PC-3 (cell line): Measurements from ENCODE around the gene DRC3. TPM values are rescaled to one million over a fixed set of nuclear protein-coding genes. Genes with fewer than 3 reads are reported as not detected.

Source experiments
- ATAC-seq: fragments of 200-7000 bp; cut with Tn5 transposase; 2 replicates; pipeline ENCODE4 v1.9.1; 2020; ENCODE audit warnings: mild to moderate bottlenecking, moderate library complexity
- BruUV-seq: library from RNA; stranded (reverse); fragments of 400-500 nt; replicated peaks from 2 replicates; lab custom pipeline; 2021; lab: Mats Ljungman, UMichigan
- CTCF ChIA-PET: fragments of 300-600 bp; sonication (Branson Sonifier 250); formaldehyde crosslinking; loops from one replicate; lab custom pipeline; 2022; ENCODE audit warnings: antibody characterized with exemption; lab: Charles Lee
- POLR2A ChIA-PET: fragments of 300-600 bp; sonication (Branson Sonifier 250); formaldehyde crosslinking; loops from one replicate; lab custom pipeline; 2022; ENCODE audit warnings: antibody characterized with exemption; ENCODE audit not compliant: unreplicated experiment; lab: Charles Lee
- DNase-seq: peaks from one replicate; pipeline ENCODE4 v3.0.0-alpha.2; 2015
- H2AFZ ChIP-seq: fragments of 300-600 bp; sonication (generic); 2 replicates; pipeline ENCODE4 v1.6.0; 2016; ENCODE audit warnings: antibody characterized with exemption, low read length
- H3F3A ChIP-seq: fragments of 300-600 bp; sonication (generic); one replicate; pipeline ENCODE4 v1.6.0; 2017; ENCODE audit warnings: antibody characterized with exemption, low read length, control low read depth, mild to moderate bottlenecking; ENCODE audit not compliant: unreplicated experiment
- H3K27ac ChIP-seq: fragments of 300-600 bp; sonication (generic); 2 replicates; pipeline ENCODE4 v1.5.1; 2016; ENCODE audit warnings: mild to moderate bottlenecking, low read length
- H3K27me3 ChIP-seq: fragments of 300-600 bp; sonication (generic); 2 replicates; pipeline ENCODE4 v1.6.1; 2016; ENCODE audit warnings: low read length, mixed read lengths
- H3K36me3 ChIP-seq: fragments of 300-600 bp; sonication (generic); 2 replicates; pipeline ENCODE4 v1.6.1; 2016; ENCODE audit warnings: low read depth, mixed run types, low read length, mixed read lengths
- H3K4me1 ChIP-seq: fragments of 300-600 bp; sonication (generic); 2 replicates; pipeline ENCODE4 v1.5.1; 2016; ENCODE audit warnings: low read length; ENCODE audit not compliant: insufficient read depth
- H3K4me2 ChIP-seq: fragments of 300-600 bp; sonication (generic); 2 replicates; pipeline ENCODE4 v1.6.0; 2016; ENCODE audit warnings: low read length
- H3K4me3 ChIP-seq: fragments of 300-600 bp; sonication (generic); 2 replicates; pipeline ENCODE4 v1.5.1; 2016; ENCODE audit warnings: mild to moderate bottlenecking, low read length, mixed read lengths
- H3K79me2 ChIP-seq: fragments of 300-600 bp; sonication (generic); 2 replicates; pipeline ENCODE4 v1.6.1; 2017; ENCODE audit warnings: low read length, mixed read lengths
- H3K9ac ChIP-seq: fragments of 300-600 bp; sonication (generic); 2 replicates; pipeline ENCODE4 v1.6.0; 2016; ENCODE audit warnings: mild to moderate bottlenecking, low read length
- H3K9me2 ChIP-seq: fragments of 300-600 bp; sonication (generic); replicated peaks from 2 replicates; pipeline ENCODE4 v1.6.1; 2016; ENCODE audit warnings: mixed run types, low read length, mixed read lengths
- H3K9me3 ChIP-seq: fragments of 300-600 bp; sonication (generic); 2 replicates; pipeline ENCODE4 v1.6.1; 2016; ENCODE audit warnings: low read length, mixed read lengths
- H4K20me1 ChIP-seq: fragments of 300-600 bp; sonication (generic); 2 replicates; pipeline ENCODE4 v1.6.1; 2016; ENCODE audit warnings: low read length, mixed read lengths
- EZH2 ChIP-seq: fragments of 300-600 bp; sonication (generic); IDR thresholded peaks from one replicate; pipeline ENCODE4 v1.6.1; 2017; ENCODE audit warnings: antibody characterized with exemption, mild to moderate bottlenecking, low read length; ENCODE audit not compliant: unreplicated experiment
- EZH2phosphoT487 ChIP-seq: fragments of 300-600 bp; sonication (generic); IDR thresholded peaks from 2 replicates; pipeline ENCODE4 v1.6.1; 2018; ENCODE audit warnings: mild to moderate bottlenecking, antibody characterized with exemption, low read length, borderline replicate concordance
- intact Hi-C: fragments of 100-400 bp; cut with micrococcal nuclease; formaldehyde crosslinking; loops from 2 replicates; pipeline ENCODE4 v1.9.0; 2023
- total RNA-seq: library from RNA; depleted of rRNA; stranded (reverse); fragments of >200 nt; gene quantifications from 2 replicates; pipeline ENCODE4 v1.2.3, GENCODE V29; 2014
- TF ChIP-seq, protein P1 (sequence below): fragments of 300-600 bp; sonication (generic); conservative IDR thresholded peaks from 2 replicates; pipeline ENCODE4 v1.5.1; 2017; ENCODE audit warnings: antibody characterized with exemption, low read depth, mild to moderate bottlenecking, low read length

Gene DRC3
- total RNA-seq, 1 experiment from 2014 or later = 1.9 TPM

DNA sequence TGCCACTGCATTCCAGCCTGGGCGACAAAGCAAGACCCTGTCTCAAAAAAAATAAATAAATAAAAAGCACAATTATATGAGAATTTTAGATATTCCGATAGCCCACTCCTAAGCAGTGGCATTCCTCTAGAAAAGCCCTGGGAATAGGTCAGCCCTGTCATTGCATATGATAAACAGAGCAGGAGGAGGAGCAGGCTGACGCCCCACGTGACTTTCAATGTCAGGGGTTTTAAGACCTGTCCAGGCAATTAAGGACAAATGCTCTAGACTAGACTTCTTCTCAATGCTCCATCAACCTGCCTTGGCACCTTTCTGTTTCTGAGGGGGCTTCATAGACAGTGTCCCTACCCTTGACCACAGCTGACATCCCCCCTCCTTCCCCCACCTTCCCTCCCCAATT, 8.0 kb upstream of the DRC3 start:
- no peak overlapping the region for H2AFZ ChIP-seq
- H4K20me1 ChIP-seq = no peaks in the 10 kb centered on the region
- H3K9ac ChIP-seq = no peak overlapping the region
- no TSS peak for BruUV-seq
- TF ChIP-seq EZH2phosphoT487 (no peak), EZH2 (no peak)
- TF ChIP-seq, protein P1, sequence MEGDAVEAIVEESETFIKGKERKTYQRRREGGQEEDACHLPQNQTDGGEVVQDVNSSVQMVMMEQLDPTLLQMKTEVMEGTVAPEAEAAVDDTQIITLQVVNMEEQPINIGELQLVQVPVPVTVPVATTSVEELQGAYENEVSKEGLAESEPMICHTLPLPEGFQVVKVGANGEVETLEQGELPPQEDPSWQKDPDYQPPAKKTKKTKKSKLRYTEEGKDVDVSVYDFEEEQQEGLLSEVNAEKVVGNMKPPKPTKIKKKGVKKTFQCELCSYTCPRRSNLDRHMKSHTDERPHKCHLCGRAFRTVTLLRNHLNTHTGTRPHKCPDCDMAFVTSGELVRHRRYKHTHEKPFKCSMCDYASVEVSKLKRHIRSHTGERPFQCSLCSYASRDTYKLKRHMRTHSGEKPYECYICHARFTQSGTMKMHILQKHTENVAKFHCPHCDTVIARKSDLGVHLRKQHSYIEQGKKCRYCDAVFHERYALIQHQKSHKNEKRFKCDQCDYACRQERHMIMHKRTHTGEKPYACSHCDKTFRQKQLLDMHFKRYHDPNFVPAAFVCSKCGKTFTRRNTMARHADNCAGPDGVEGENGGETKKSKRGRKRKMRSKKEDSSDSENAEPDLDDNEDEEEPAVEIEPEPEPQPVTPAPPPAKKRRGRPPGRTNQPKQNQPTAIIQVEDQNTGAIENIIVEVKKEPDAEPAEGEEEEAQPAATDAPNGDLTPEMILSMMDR = no peak
- POLR2A ChIA-PET = no interaction called here
- ATAC-seq (no peak), DNase-seq (no peak)
- H3K27ac ChIP-seq = no peak overlapping the region
- CTCF ChIA-PET = no interaction called here
- H3K9me3 ChIP-seq = no peaks in the 10 kb centered on the region
- no peak overlapping the region for H3K4me3 ChIP-seq
- H3F3A ChIP-seq = no peaks in the 10 kb centered on the region
- no peaks in the 10 kb centered on the region for H3K9me2 ChIP-seq
- H3K4me2 ChIP-seq = no peak overlapping the region
- intact Hi-C loops = no loop called here
- H3K79me2 ChIP-seq = peaks cover 98% of the 10 kb centered on the region
- 0 out of 2 replicates have a peak, but pooled peaks cover 3% of the 10 kb centered on the region for H3K36me3 ChIP-seq
- H3K4me1 ChIP-seq = peaks cover 12% of the 10 kb centered on the region
- H3K27me3 ChIP-seq = no peaks in the 10 kb centered on the region

DNA sequence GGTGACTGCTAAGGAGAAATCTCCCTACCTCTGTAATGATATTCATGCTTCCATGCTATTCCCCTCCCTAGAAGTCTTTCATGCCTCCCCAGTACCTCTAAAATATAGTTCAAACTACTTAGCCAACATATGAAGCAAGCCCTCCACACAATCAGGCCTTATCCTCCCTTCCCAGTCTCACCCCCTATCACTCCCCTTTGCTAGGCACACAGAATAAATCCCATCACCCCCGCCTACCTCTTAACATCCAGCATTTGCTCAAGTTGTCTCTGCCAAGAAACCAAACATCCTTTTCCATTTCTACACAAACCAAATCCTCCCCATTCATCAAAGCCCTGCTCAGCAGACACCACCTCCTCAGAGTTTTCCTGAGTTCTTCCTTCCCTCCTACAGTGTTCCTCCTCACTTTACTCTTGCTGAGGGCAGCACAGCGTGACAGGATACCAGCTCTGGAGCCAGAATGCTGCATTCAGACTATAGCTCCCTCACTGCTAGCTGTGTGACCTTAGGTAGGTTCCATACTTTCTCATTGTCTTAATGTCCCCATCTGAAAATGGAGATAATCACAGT, 7.4 kb upstream of the DRC3 start:
- no peaks in the 10 kb centered on the region for H3K27me3 ChIP-seq
- 0 out of 2 replicates have a peak, but pooled peaks cover 3% of the 10 kb centered on the region for H3K36me3 ChIP-seq
- H3K79me2 ChIP-seq = peaks cover 98% of the 10 kb centered on the region
- H3K4me3 ChIP-seq = no peak overlapping the region
- H3K4me2 ChIP-seq = no peak overlapping the region
- H3K9me3 ChIP-seq = no peaks in the 10 kb centered on the region
- TF ChIP-seq EZH2phosphoT487 (no peak), EZH2 (no peak)
- TF ChIP-seq, protein P1 = no peak
- H2AFZ ChIP-seq = no peak overlapping the region
- CTCF ChIA-PET = no interaction called here
- POLR2A ChIA-PET = no interaction called here
- no peak for DNase-seq
- intact Hi-C loops = no loop called here
- H4K20me1 ChIP-seq = no peaks in the 10 kb centered on the region
- no TSS peak for BruUV-seq
- no peak overlapping the region for H3K9ac ChIP-seq
- no peak for ATAC-seq
- H3K9me2 ChIP-seq = no peaks in the 10 kb centered on the region
- H3F3A ChIP-seq = no peaks in the 10 kb centered on the region
- no peak overlapping the region for H3K27ac ChIP-seq
- H3K4me1 ChIP-seq = peaks cover 8% of the 10 kb centered on the region

DNA sequence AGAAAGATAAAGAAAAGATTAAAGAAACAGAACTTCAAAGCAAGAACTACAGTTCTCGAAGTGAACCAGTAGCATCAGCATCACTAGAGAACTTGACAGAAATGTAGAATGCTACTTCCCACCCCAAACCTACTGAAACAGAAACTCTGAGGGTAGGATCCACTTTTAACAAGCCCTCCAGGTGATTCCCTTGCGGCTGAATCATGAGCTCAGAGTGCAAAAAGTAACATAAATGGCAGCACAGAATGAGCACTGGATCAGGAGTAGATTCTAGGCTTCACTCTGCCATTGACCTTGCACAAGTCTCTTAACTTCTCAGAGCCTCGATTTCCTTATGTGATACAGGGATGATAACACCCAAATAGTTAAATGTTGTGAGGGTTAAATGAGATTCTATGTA, 6.3 kb upstream of the DRC3 start:
- no TSS peak for BruUV-seq
- intact Hi-C loops = no loop called here
- no peak overlapping the region for H2AFZ ChIP-seq
- POLR2A ChIA-PET = no interaction called here
- H3K9ac ChIP-seq = no peak overlapping the region
- TF ChIP-seq, protein P1 = no peak
- TF ChIP-seq EZH2 = no peak
- TF ChIP-seq EZH2phosphoT487 = no peak
- no peak for ATAC-seq
- no peaks in the 10 kb centered on the region for H3F3A ChIP-seq
- peaks cover 13% of the 10 kb centered on the region for H3K4me1 ChIP-seq
- 0 out of 2 replicates have a peak, but pooled peaks cover 3% of the 10 kb centered on the region for H3K36me3 ChIP-seq
- DNase-seq = no peak
- H3K9me3 ChIP-seq = no peaks in the 10 kb centered on the region
- H3K27ac ChIP-seq = no peak overlapping the region
- CTCF ChIA-PET = no interaction called here
- H3K79me2 ChIP-seq = peaks cover 98% of the 10 kb centered on the region
- no peaks in the 10 kb centered on the region for H3K9me2 ChIP-seq
- no peak overlapping the region for H3K4me2 ChIP-seq
- H3K4me3 ChIP-seq = no peak overlapping the region
- no peaks in the 10 kb centered on the region for H3K27me3 ChIP-seq
- H4K20me1 ChIP-seq = no peaks in the 10 kb centered on the region
